Tibial artery (tissue), 4 donors: Measurements from ENCODE around the gene TICAM2.

Source experiments
- DNase-seq, 2 donors: peaks; one replicate each; pipeline ENCODE4 v3.0.0-alpha.2; 2019
- H3K27ac ChIP-seq, 2 donors: fragments of 200-600 bp; sonication (generic) in 1 of 2; 1 replicate in 1 of 2; 2 replicates in 1 of 2; pipeline ENCODE4 v1.5.1; 2018 to 2019; ENCODE audit warnings: mild to moderate bottlenecking in 1 of 2
- H3K27me3 ChIP-seq, 2 donors: fragments of 200-600 bp; sonication (generic) in 1 of 2; one replicate each; pipeline versions ENCODE4 v1.5.1 to v1.6.0; 2016 to 2019
- H3K36me3 ChIP-seq, 3 donors: fragments of 200-600 bp; sonication (generic) in 2 of 3; one replicate each; pipeline ENCODE4 v1.5.1; 2016 to 2019; ENCODE audit warnings: mild to moderate bottlenecking in 2 of 3
- H3K4me1 ChIP-seq, 4 donors: fragments of 200-600 bp; sonication (generic) in 2 of 4; 1 replicate in 3 of 4; 2 replicates in 1 of 4; pipeline ENCODE4 v1.5.1; 2016 to 2019
- H3K4me3 ChIP-seq, 2 donors: fragments of 200-600 bp; sonication (generic) in 1 of 2; 1 replicate in 1 of 2; 2 replicates in 1 of 2; pipeline ENCODE4 v1.5.1; 2018 to 2019; ENCODE audit warnings: mild to moderate bottlenecking in 2 of 2
- H3K9me3 ChIP-seq, 3 donors: fragments of 200-600 bp; sonication (generic) in 1 of 3; one replicate each; pipeline ENCODE4 v1.5.1; 2016 to 2019
- intact Hi-C: fragments of 100-400 bp; cut with DNase I; formaldehyde crosslinking; loops from one replicate; pipeline ENCODE4 v1.15.0; 2023; ENCODE audit warnings: low total_unique reads
- TF ChIP-seq, protein P1 (sequence below), 2 experiments: fragments of 200-600 bp in 1 of 2; fragments of 450-650 bp in 1 of 2; IDR thresholded peaks; one replicate each; pipeline ENCODE4 v1.5.1; 2017 to 2019; ENCODE audit warnings: antibody characterized with exemption in 2 of 2, mild to moderate bottlenecking in 1 of 2, moderate library complexity in 1 of 2

The TICAM2 gene

DNA sequence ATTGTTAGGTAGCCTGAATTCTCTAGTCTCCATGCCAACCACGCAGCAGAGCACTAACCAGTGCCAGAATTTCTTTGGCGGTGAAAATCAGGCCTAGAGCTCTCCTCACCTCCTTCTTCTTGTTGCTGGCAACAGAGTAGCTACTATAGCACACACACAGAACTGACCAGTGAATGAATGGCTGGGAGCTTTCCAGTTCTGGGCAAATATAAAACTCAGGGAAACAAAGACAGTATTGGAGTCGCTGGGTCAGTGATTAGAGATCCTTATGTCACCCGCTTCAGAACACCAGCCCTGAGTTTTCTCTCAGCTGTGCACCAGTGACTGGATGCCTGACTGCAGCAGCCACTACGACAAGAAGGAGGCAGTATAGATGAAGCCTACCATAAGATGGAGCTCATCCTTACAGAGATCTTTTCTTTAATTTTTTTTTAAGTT, 30.8 kb downstream of the TICAM2 start:
- no peak for DNase-seq
- H3K9me3 ChIP-seq, result no peaks in the 10 kb centered on the region
- no peak overlapping the region for H3K4me3 ChIP-seq
- TF ChIP-seq, protein P1, sequence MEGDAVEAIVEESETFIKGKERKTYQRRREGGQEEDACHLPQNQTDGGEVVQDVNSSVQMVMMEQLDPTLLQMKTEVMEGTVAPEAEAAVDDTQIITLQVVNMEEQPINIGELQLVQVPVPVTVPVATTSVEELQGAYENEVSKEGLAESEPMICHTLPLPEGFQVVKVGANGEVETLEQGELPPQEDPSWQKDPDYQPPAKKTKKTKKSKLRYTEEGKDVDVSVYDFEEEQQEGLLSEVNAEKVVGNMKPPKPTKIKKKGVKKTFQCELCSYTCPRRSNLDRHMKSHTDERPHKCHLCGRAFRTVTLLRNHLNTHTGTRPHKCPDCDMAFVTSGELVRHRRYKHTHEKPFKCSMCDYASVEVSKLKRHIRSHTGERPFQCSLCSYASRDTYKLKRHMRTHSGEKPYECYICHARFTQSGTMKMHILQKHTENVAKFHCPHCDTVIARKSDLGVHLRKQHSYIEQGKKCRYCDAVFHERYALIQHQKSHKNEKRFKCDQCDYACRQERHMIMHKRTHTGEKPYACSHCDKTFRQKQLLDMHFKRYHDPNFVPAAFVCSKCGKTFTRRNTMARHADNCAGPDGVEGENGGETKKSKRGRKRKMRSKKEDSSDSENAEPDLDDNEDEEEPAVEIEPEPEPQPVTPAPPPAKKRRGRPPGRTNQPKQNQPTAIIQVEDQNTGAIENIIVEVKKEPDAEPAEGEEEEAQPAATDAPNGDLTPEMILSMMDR (IDR thresholded peaks at IDR 0.05), result no peak
- H3K27me3 ChIP-seq, result no peaks in the 10 kb centered on the region
- H3K4me1 ChIP-seq, result no peaks in the 10 kb centered on the region
- intact Hi-C loops, result no loop called here
- H3K36me3 ChIP-seq, result no peaks in the 10 kb centered on the region
- H3K27ac ChIP-seq, result no peak overlapping the region

DNA sequence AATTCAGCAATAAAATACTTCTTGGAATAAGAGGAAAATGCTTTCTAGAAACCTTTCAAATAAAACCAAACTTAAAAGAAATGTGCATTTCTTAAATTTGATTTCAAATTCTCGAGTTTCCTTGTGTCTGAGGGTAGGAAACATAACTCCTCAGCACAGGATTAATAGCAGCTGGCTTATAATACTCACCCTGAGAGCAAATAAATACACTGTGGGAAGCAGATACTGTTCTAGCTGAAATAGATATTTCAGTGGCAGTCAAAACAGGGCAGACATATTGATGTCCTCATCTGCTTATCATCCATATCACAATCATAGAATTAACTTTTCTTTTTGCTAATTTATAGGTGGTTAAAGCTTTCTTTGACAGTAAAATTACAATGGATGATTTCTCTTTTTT, 33.6 kb downstream of the TICAM2 start:
- Histone ChIP-seq H3K27me3 (no peaks in the 10 kb centered on the region), H3K4me1 (no peaks in the 10 kb centered on the region), H3K36me3 (no peaks in the 10 kb centered on the region), H3K27ac (no peak overlapping the region), H3K9me3 (no peaks in the 10 kb centered on the region), H3K4me3 (no peak overlapping the region)
- DNase-seq, result no peak
- TF ChIP-seq, protein P1 (IDR thresholded peaks at IDR 0.05), result no peak
- intact Hi-C loops, result no loop called here

GRCh38 chr5:115565233-115565632, 37.0 kb downstream of the TICAM2 start:
- Histone ChIP-seq H3K9me3 (no peaks in the 10 kb centered on the region), H3K4me1 (no peaks in the 10 kb centered on the region), H3K27me3 (peaks cover 0 to 4% of the 10 kb centered on the region in 2 donors), H3K4me3 (no peak overlapping the region), H3K36me3 (no peaks in the 10 kb centered on the region), H3K27ac (no peak overlapping the region)
- no peak for DNase-seq
- intact Hi-C loops, result no loop called here
- TF ChIP-seq, protein P1 (IDR thresholded peaks at IDR 0.05), result no peak

DNA sequence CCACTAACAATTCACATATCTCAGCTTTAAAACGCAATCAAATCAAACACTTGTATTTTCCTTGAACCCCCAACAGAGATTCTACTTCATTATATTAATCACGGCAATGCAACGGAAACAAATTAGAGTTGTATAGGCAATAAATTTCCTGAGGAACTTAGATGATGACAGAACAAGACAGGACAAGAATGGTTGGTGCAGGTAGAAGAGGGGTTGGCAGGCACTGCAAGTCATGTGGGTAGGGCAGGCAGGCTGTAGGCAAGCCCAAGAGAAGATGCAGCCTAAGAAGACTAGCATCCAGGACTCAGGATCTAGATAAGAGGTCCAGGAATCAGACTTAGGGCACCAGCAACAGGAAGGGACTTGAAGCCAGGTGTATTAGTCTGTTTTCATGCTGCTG, 41.1 kb downstream of the TICAM2 start:
- Histone ChIP-seq H3K27me3 (peaks cover 0 to 4% of the 10 kb centered on the region in 2 donors), H3K4me1 (no peaks in the 10 kb centered on the region), H3K36me3 (no peaks in the 10 kb centered on the region), H3K4me3 (no peak overlapping the region), H3K9me3 (no peaks in the 10 kb centered on the region), H3K27ac (no peak overlapping the region)
- no peak for DNase-seq
- TF ChIP-seq, protein P1 (IDR thresholded peaks at IDR 0.05), result no peak
- intact Hi-C loops, result no loop called here

DNA sequence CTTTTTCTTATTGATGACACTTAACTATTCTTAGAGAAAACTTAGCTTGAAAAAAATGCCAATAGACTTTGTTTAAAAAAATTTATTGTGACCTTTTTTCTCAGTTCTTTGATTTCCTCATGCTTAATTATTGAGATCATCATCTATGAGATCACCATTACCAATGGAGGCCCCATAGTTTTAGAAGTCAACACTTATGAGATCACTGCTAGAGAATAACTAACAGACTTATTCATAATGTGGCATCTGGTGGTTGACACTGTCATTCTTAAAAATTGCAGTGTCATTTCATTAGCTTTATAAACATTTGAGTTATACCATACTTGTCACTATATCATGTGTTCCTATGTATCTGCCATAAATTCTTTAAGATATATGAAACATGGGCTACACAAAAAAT, 42.8 kb downstream of the TICAM2 start:
- Histone ChIP-seq H3K36me3 (no peaks in the 10 kb centered on the region), H3K4me3 (no peak overlapping the region), H3K9me3 (no peaks in the 10 kb centered on the region), H3K4me1 (no peaks in the 10 kb centered on the region), H3K27ac (no peak overlapping the region), H3K27me3 (peaks cover 0 to 4% of the 10 kb centered on the region in 2 donors)
- DNase-seq, result no peak
- TF ChIP-seq, protein P1 (IDR thresholded peaks at IDR 0.05), result no peak
- intact Hi-C loops, result no loop called here

DNA sequence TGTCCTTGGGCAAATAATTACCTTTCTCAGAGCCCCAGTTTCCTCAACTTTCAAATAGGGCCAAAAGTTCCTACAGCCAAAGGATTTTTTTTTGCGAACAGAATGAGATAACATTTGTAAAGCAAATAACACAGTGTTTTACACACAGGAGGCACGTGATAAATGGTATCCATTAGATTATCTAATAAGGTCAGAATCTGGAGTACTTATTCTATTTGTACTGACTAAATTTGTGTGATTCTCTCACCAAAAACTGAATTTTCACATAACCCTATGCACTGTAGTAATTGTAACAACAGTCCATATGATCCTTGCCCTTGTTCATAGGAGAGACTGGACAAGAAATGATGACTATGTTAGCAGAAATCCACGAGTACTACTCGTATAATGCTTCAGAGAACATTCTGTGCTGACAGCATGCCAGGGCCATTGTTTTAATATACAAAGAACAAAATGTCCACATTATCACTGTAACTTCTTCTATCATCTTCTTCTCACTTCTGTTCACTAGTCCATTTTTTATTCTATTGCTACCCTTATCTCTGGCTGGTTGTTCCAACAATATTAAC, 43.8 kb downstream of the TICAM2 start:
- Histone ChIP-seq H3K36me3 (no peaks in the 10 kb centered on the region), H3K4me1 (no peaks in the 10 kb centered on the region), H3K27me3 (peaks cover 0 to 4% of the 10 kb centered on the region in 2 donors), H3K4me3 (no peak overlapping the region), H3K27ac (no peak overlapping the region), H3K9me3 (no peaks in the 10 kb centered on the region)
- TF ChIP-seq, protein P1 (IDR thresholded peaks at IDR 0.05), result no peak
- no peak for DNase-seq
- intact Hi-C loops, result no loop called here
